IMR-90 (cell line): ENCODE results near the gene MMP8.

ENCODE experiments used
- CHD1 ChIP-seq: IDR thresholded peaks from 2 replicates; pipeline ENCODE4 v1.6.1; 2012; ENCODE audit warnings: low read depth, low read length, improper control_type of control experiment
- MAFK ChIP-seq: IDR thresholded peaks from 2 replicates; pipeline ENCODE4 v1.6.1; 2012; ENCODE audit warnings: low read depth, low read length, improper control_type of control experiment
- MXI1 ChIP-seq: IDR thresholded peaks from 2 replicates; pipeline ENCODE4 v1.6.1; 2012; ENCODE audit warnings: low read depth, mild to moderate bottlenecking, low read length, moderate library complexity, borderline replicate concordance
- POLR2A ChIP-seq: IDR thresholded peaks from 2 replicates; pipeline ENCODE4 v1.6.1; 2012; ENCODE audit warnings: mild to moderate bottlenecking, low read depth, low read length
- RAD21 ChIP-seq: IDR thresholded peaks from 2 replicates; pipeline ENCODE4 v1.6.1; 2012; ENCODE audit warnings: low read length, improper control_type of control experiment
- RFX5 ChIP-seq: IDR thresholded peaks from 2 replicates; pipeline ENCODE4 v1.8.0; 2012; ENCODE audit warnings: low read depth, mild to moderate bottlenecking, low read length, moderate library complexity
- SMC3 ChIP-seq: fragments of 150-350 bp; IDR thresholded peaks from 2 replicates; pipeline ENCODE4 v1.6.1; 2016; ENCODE audit warnings: low read depth, mild to moderate bottlenecking, antibody characterized with exemption, low read length, moderate library complexity
- TF ChIP-seq, protein P1 (sequence below): conservative IDR thresholded peaks from 2 replicates; pipeline ENCODE4 v1.5.1; 2012; ENCODE audit warnings: mild to moderate bottlenecking, low read depth, low read length, improper control_type of control experiment

GRCh38 chr11:102770191-102770590 lies 45.4 kb upstream of the MMP8 start:
- TF ChIP-seq, protein P1, sequence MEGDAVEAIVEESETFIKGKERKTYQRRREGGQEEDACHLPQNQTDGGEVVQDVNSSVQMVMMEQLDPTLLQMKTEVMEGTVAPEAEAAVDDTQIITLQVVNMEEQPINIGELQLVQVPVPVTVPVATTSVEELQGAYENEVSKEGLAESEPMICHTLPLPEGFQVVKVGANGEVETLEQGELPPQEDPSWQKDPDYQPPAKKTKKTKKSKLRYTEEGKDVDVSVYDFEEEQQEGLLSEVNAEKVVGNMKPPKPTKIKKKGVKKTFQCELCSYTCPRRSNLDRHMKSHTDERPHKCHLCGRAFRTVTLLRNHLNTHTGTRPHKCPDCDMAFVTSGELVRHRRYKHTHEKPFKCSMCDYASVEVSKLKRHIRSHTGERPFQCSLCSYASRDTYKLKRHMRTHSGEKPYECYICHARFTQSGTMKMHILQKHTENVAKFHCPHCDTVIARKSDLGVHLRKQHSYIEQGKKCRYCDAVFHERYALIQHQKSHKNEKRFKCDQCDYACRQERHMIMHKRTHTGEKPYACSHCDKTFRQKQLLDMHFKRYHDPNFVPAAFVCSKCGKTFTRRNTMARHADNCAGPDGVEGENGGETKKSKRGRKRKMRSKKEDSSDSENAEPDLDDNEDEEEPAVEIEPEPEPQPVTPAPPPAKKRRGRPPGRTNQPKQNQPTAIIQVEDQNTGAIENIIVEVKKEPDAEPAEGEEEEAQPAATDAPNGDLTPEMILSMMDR: no peak
- TF ChIP-seq POLR2A: no peak
- TF ChIP-seq RFX5: no peak
- no peak for TF ChIP-seq MAFK
- TF ChIP-seq MXI1: no peak
- TF ChIP-seq SMC3: no peak
- no peak for TF ChIP-seq CHD1
- no peak for TF ChIP-seq RAD21
